Spleen (tissue), 7 donors: ENCODE data around the gene TSHZ2.

Experiments used
- POLR2A ChIP-seq, 3 donors: fragments of 450-650 bp; IDR thresholded peaks; one replicate each; pipeline ENCODE4 v1.5.1; 2017; ENCODE audit warnings: antibody characterized with exemption in 3 of 3, mild to moderate bottlenecking in 1 of 3
- TF ChIP-seq, protein P1 (sequence below), 11 experiments: fragments of 200-600 bp in 7 of 11; fragments of 450-650 bp in 4 of 11; sonication (generic) in 4 of 11; IDR thresholded peaks in 8 of 11; conservative IDR thresholded peaks in 3 of 11; 1 replicate in 7 of 11; 2 replicates in 4 of 11; pipeline versions ENCODE4 v1.4.0 to v1.8.0; 2016 to 2021; ENCODE audit warnings: antibody characterized with exemption in 11 of 11, inconsistent platforms in 4 of 11, mild to moderate bottlenecking in 1 of 11
- donor health status: DM: no; HTN: no; CAD: no; lungs with moderate emphysema.
- donor health status: DM: no; HTN: no; CAD: no.
- donor health status: DM: no; HTN: no; CAD: no.

DNA sequence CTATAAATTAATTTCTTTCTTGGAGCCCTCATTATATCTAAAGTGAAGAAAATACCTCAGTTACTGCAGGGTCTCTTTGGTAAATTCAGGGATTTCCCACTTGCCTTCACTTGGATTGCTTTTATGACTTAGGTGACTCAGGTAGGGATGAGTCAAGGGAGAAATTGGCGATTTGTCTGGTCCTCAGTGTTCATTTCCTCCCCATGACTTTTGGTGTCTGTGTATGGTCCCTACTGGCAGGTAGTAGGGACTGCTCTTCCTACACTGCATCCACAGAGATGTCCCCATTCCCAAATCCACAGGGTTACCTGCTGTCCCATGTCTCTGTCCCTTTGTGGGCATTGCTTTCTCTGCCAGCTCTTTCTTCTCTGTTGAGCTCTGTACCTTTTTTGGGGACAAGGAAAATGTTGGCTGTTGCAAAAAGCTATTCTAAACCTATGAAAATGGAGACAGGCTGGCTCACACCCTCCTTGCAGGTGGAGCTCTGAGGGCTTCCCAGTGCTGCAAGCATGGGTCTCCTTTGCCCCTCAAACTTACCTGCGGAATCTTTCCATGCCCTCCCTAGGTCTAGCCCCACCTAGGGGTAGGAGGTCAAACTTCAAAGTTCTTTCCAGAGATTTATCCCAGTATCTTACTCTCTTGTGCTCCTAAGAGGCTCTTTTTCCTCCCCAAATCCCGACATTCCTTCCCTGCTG, 409.6 kb downstream of the TSHZ2 start:
- TF ChIP-seq, protein P1, sequence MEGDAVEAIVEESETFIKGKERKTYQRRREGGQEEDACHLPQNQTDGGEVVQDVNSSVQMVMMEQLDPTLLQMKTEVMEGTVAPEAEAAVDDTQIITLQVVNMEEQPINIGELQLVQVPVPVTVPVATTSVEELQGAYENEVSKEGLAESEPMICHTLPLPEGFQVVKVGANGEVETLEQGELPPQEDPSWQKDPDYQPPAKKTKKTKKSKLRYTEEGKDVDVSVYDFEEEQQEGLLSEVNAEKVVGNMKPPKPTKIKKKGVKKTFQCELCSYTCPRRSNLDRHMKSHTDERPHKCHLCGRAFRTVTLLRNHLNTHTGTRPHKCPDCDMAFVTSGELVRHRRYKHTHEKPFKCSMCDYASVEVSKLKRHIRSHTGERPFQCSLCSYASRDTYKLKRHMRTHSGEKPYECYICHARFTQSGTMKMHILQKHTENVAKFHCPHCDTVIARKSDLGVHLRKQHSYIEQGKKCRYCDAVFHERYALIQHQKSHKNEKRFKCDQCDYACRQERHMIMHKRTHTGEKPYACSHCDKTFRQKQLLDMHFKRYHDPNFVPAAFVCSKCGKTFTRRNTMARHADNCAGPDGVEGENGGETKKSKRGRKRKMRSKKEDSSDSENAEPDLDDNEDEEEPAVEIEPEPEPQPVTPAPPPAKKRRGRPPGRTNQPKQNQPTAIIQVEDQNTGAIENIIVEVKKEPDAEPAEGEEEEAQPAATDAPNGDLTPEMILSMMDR (IDR thresholded peaks at IDR 0.05 in 8 of 11, conservative IDR thresholded peaks at IDR 0.05 in 3 of 11), result no peak
- no peak for TF ChIP-seq POLR2A (IDR thresholded peaks at IDR 0.05)
